Measurements from ENCODE around the gene ZNF488.
"Not testable (repeated sequence)": the region's sequence is repeated elsewhere in the genome, so short reads cannot be mapped to it uniquely, and the experiment has no call there.

The ZNF488 gene

GRCh38 chr10:47384148-47384921 lies at the start of gene ZNF488:
Gene ZNF488, minus strand, starts transcription at chr10:47384293. Its CDS starts 15,464 bp downstream, at chr10:47368829.
- DNase-seq, result peak; percentile 81

GRCh38 chr10:47425813-47426419 lies 41.8 kb upstream of the ZNF488 start:
- no peak for DNase-seq

GRCh38 chr10:47424231-47424630 lies 40.1 kb upstream of the ZNF488 start:
- DNase-seq, result no peak

GRCh38 chr10:47423476-47423875 lies 39.4 kb upstream of the ZNF488 start:
- DNase-seq, result no peak

GRCh38 chr10:47421057-47421952 lies 37.2 kb upstream of the ZNF488 start:
- DNase-seq, result no peak

GRCh38 chr10:47420305-47421056 lies 36.4 kb upstream of the ZNF488 start:
- no peak for DNase-seq

- no peak for DNase-seq
Observed at GRCh38 chr10:47419421-47419820, 35.3 kb upstream of the ZNF488 start.

- DNase-seq, result no peak
Observed at GRCh38 chr10:47418966-47419365, 34.9 kb upstream of the ZNF488 start.

- no peak for DNase-seq
Observed at GRCh38 chr10:47418321-47418720, 34.2 kb upstream of the ZNF488 start.

- DNase-seq, result not testable (repeated sequence)
Observed at GRCh38 chr10:47416305-47417218, 32.5 kb upstream of the ZNF488 start.

- DNase-seq, result peak; percentile 27
Observed at GRCh38 chr10:47415520-47416304, 31.6 kb upstream of the ZNF488 start.

- DNase-seq, result no peak
Observed at GRCh38 chr10:47414752-47415519, 30.8 kb upstream of the ZNF488 start.

GRCh38 chr10:47414227-47414592 lies 30.1 kb upstream of the ZNF488 start:
- DNase-seq, result no peak

- DNase-seq, result no peak
Observed at GRCh38 chr10:47413531-47414226, 29.6 kb upstream of the ZNF488 start.

- DNase-seq, result no peak
Observed at GRCh38 chr10:47412869-47413268, 28.8 kb upstream of the ZNF488 start.

GRCh38 chr10:47412177-47412730 lies 28.2 kb upstream of the ZNF488 start:
- DNase-seq, result no peak

GRCh38 chr10:47410862-47411261 lies 26.8 kb upstream of the ZNF488 start:
- DNase-seq, result no peak

GRCh38 chr10:47410271-47410670 lies 26.2 kb upstream of the ZNF488 start:
- DNase-seq, result no peak

GRCh38 chr10:47409866-47410256 lies 25.8 kb upstream of the ZNF488 start:
- DNase-seq, result no peak

All from activated CD4-positive, alpha-beta T cell treated with anti-CD3 and anti-CD28 coated beads for 48 hours (primary cell).